Adrenal gland (tissue), 5 donors: ENCODE data around the gene TMEM8B.

Experiments
- POLR2A ChIP-seq, 2 donors: fragments of 450-650 bp; IDR thresholded peaks; one replicate each; pipeline ENCODE4 v1.6.1; 2017; ENCODE audit warnings: antibody characterized with exemption in 2 of 2, mild to moderate bottlenecking in 2 of 2, moderate library complexity in 1 of 2
- TF ChIP-seq, protein P1 (sequence below), 6 experiments: fragments of 450-650 bp in 4 of 6; fragments of 200-600 bp in 2 of 6; sonication (generic) in 1 of 6; IDR thresholded peaks; 1 replicate in 5 of 6; 2 replicates in 1 of 6; pipeline versions ENCODE4 v1.5.1 to v1.8.0; 2016 to 2021; ENCODE audit warnings: antibody characterized with exemption in 6 of 6, mild to moderate bottlenecking in 2 of 6, moderate library complexity in 1 of 6
- donor health status: DM: no; HTN: no; CAD: no.

DNA sequence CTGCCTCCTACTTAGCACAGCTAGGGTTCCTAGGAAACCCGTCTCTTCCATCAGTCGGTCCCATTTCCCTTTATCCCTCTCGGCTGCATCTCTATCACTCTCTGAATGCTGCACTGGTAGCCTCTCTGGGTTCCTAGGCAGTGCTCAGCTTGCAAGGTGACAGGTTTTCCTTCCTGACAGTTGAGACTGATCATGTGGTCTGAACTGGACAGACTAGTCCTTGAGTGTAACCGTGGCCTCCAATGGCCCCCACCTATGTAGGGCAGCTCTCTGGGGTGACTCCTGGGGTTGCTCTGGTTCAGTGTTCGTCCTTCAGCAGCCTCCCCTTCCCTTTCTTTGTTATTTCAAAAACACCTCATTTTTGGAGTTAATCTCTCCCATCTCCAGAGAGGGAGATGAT lies 3.8 kb downstream of the TMEM8B start:
- TF ChIP-seq, protein P1, sequence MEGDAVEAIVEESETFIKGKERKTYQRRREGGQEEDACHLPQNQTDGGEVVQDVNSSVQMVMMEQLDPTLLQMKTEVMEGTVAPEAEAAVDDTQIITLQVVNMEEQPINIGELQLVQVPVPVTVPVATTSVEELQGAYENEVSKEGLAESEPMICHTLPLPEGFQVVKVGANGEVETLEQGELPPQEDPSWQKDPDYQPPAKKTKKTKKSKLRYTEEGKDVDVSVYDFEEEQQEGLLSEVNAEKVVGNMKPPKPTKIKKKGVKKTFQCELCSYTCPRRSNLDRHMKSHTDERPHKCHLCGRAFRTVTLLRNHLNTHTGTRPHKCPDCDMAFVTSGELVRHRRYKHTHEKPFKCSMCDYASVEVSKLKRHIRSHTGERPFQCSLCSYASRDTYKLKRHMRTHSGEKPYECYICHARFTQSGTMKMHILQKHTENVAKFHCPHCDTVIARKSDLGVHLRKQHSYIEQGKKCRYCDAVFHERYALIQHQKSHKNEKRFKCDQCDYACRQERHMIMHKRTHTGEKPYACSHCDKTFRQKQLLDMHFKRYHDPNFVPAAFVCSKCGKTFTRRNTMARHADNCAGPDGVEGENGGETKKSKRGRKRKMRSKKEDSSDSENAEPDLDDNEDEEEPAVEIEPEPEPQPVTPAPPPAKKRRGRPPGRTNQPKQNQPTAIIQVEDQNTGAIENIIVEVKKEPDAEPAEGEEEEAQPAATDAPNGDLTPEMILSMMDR (IDR thresholded peaks at IDR 0.05) = no peak
- TF ChIP-seq POLR2A (IDR thresholded peaks at IDR 0.05) = no peak
